HG03135 (cell line): ENCODE results near the gene MIA.
"Not testable (repeated sequence)": the region's sequence is repeated elsewhere in the genome, so short reads cannot be mapped to it uniquely, and the experiment has no call there.

Experiments
- ATAC-seq: cut with Tn5 transposase; IDR thresholded peaks from one replicate; pipeline ENCODE4 v1.9.1; 2021; ENCODE audit warnings: mild to moderate bottlenecking, moderate library complexity; ENCODE audit not compliant: unreplicated experiment

MIA gene

GRCh38 chr19:40801426-40802299, 26.3 kb downstream of the MIA start:
- ATAC-seq = no peak

- ATAC-seq = no peak
Measured at GRCh38 chr19:40802300-40803169, 27.2 kb downstream of the MIA start.

GRCh38 chr19:40803170-40803856, 28.0 kb downstream of the MIA start:
- no peak for ATAC-seq

GRCh38 chr19:40803857-40804782, 28.8 kb downstream of the MIA start:
- ATAC-seq = peak; percentile 32

- no peak for ATAC-seq
Measured at GRCh38 chr19:40804783-40805242, 29.5 kb downstream of the MIA start.

GRCh38 chr19:40805258-40805868, 30.0 kb downstream of the MIA start:
- ATAC-seq = no peak

- ATAC-seq = no peak
Measured at GRCh38 chr19:40806423-40807146, 31.3 kb downstream of the MIA start.

GRCh38 chr19:40807147-40808020, 32.1 kb downstream of the MIA start:
- no peak for ATAC-seq

- no peak for ATAC-seq
Measured at GRCh38 chr19:40808021-40808325, 32.7 kb downstream of the MIA start.

- no peak for ATAC-seq
Measured at GRCh38 chr19:40808497-40808896, 33.2 kb downstream of the MIA start.

GRCh38 chr19:40809358-40810086, 34.2 kb downstream of the MIA start:
- ATAC-seq = no peak

GRCh38 chr19:40810160-40810559, 34.8 kb downstream of the MIA start:
- ATAC-seq = no peak

- peak; percentile 52 for ATAC-seq
Measured at GRCh38 chr19:40810649-40811408, 35.5 kb downstream of the MIA start.

GRCh38 chr19:40811478-40812341, 36.4 kb downstream of the MIA start:
- ATAC-seq = no peak

- not testable (repeated sequence) for ATAC-seq
Measured at GRCh38 chr19:40812571-40812970, 37.2 kb downstream of the MIA start.

GRCh38 chr19:40813182-40813581, 37.9 kb downstream of the MIA start:
- ATAC-seq = no peak
